NCI-H2196 treated with DMSO at 0.1 percent for 48 hours (cell line): ENCODE data around the gene TPK1.
"Not testable (repeated sequence)": the region's sequence is repeated elsewhere in the genome, so short reads cannot be mapped to it uniquely, and the experiment has no call there.

ENCODE experiments used
- DNase-seq: peaks from one replicate; lab custom pipeline; 2025; ENCODE audit not compliant: unreplicated experiment; lab: John Stamatoyannopoulos, UW

The TPK1 gene

GRCh38 chr7:144641389-144642044 lies 194.3 kb downstream of the TPK1 start:
- DNase-seq: no peak

DNA sequence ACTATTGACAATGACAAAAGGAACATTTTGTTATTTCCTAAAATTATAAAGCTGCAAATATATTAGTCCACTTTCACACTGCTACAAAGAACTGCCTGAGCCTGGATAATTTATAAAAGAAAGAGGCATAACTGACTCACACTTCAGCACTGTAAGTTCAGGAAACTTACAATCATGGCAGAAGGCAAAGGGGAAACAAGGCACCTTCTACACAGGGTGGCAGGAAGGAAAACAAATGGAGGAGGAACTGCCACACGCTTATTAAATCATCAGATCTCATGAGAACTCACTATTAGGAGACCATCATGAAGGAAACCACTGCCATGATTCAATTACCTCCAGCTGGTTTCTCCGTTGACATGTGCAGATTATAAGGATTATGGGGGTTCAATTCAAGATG lies 203.1 kb downstream of the TPK1 start:
- no peak for DNase-seq

DNA sequence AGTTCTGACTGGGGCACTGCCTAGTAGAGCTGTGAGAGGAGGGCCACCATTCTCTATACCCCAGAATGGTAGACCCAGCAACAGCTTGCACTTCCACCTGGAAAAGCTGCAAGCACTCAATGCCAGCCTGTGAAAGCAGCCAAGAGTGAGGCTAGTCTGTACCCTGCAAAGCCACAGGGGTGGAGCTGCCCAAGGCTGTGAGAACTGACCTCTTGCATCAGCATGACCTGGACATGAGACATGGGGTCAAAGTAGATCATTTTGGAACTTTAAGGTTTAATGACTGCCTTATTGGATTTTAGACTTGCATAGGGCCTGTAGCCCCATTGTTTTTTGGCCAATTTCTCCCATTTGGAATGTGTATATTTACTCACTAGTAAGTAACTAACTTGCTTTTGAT lies 206.3 kb downstream of the TPK1 start:
- no peak for DNase-seq

GRCh38 chr7:144629011-144629410 lies 206.8 kb downstream of the TPK1 start:
- no peak for DNase-seq

DNA sequence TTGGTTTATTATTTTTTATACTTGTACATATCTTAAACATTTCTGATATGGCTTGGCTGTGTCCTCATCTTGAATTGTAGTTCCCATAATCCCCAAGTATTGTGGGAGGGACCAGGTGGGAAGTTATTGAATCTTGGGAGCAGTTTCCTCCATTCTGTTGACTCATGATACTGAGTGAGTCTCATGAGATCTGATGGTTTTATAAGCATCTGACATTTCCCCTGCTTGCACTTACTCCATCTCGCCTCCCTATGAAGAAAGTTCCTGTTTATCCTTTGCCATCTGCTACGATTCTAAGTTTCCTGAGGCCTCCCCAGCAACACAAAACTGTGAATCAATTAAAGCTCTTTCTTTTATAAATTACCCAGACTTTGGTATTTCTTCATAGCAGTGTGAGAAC lies 207.7 kb downstream of the TPK1 start:
- DNase-seq: no peak

DNA sequence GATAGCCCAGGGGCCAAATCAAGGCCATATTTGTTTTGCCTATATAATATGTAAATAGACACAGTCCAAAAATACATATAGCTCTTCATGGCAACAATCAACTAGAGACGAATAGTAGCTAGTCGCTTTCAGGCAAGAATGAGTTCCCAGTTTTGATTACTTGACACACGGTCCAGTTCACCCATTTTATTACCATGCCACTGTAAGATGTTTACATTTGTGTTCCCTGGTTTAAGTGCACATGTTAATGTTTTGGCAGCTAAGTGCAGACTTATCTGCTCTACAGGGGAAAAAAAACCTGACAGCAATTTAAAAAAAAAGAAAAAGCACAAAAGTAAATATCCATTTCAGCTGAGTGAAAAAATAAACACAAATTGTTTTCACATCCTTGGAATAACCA lies 213.1 kb downstream of the TPK1 start:
- DNase-seq: no peak

DNA sequence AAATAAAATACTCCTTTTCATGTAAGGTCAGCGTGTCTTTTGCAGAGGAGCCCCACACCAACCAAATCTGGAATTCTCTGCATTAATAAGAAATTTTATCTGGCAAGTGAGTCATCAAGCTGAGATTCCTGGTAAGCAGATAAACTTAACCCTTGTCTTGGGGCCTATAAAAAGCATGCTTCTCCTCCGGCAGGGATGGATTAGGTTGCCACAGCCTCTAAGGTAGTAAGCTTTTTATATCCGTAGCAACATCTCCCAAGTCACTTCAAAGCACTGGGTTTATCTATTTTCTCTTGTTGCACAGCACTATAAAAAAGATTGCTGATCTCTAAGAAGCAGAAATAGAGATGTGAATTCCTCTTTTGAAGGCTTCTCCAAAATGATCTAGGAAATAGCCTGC lies 229.6 kb downstream of the TPK1 start:
- DNase-seq: no peak

- no peak for DNase-seq
These were observed 238.9 kb downstream of the TPK1 start for GRCh38 chr7:144596953-144597352.

- no peak for DNase-seq
These were observed 241.3 kb downstream of the TPK1 start for GRCh38 chr7:144594580-144594979.

DNA sequence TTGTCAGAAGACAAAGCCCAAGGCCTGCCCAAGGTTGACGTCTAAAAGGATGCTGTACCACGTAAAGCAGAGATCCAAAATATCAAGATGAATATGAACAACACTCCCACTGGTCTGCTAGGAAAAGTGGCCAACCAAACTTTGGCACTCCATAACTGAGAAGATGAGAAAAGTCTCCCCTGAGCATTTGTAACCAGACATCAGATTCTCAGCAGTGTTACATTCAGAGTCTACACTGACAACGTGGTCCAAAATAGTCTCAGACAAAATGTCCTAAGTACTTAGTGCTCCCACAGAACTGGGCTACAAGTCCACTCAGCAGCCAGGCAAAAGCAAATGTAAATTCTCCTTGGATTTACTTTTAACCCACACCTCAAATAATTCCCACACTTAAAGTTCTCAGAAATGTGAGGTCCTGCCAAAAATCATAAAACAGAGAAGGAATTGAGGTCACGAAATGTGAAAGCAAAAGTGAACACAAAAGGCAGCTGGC lies 247.2 kb downstream of the TPK1 start:
- no peak for DNase-seq

- DNase-seq: no peak
These were observed 248.2 kb downstream of the TPK1 start for GRCh38 chr7:144587701-144588100.

DNA sequence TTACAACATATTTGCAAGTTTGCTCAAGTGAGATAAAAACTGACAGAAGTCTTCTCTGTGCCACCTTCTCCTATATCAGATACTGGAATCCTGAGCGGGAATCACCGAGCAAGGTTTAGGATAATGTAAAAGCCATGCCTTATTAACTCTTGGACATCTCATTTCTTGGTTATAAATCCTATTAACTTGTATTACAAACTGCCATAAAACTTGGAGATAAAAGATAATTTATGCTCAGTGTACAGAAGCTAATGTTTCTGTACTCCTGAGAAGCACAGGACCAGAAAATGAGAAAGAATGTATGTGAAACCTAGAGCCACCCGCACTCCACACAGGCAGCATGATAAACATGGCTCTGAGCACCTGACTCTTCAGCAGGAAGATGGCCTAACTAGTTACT lies 251.1 kb downstream of the TPK1 start:
- no peak for DNase-seq

GRCh38 chr7:144579687-144580086 lies 256.2 kb downstream of the TPK1 start:
- DNase-seq: no peak

DNA sequence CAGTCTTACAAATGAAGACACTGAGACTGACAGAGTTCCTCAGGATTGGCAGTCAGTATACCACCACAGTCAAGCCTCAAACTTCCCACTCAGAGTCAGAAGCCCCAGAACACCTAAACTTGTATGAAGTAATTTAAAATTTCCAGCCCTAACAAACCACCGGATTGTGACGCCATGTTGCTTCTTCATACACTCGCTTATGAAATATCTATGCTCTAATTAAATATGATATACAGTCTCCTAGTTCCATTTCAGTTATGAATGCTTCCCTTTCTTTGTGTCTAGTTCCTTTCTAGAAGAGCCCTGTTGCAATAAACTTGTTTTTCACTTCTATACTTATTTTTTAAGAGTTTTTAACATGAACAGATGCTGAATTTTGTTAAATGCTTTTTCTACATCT lies 260.4 kb downstream of the TPK1 start:
- no peak for DNase-seq

GRCh38 chr7:144574753-144575152 lies 261.1 kb downstream of the TPK1 start:
- not testable (repeated sequence) for DNase-seq

DNA sequence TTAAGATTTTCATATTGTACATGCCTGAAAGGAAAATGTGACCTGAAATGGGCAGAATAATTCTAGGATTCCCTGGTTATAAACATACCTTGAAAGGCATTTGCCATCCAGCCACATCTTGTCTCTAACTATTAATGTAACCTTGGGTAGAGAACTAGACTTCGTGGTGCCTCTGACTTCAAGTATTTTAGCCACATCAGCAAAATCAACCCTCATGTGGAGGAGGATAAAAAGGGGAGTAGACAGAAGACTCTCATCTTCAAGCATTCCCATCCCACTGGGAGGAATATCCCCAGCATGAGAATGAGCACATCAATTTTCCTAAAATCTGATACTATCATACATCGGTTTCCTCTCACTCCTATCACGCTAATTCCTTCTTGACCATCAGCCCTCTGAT lies 267.6 kb downstream of the TPK1 start:
- no peak for DNase-seq

DNA sequence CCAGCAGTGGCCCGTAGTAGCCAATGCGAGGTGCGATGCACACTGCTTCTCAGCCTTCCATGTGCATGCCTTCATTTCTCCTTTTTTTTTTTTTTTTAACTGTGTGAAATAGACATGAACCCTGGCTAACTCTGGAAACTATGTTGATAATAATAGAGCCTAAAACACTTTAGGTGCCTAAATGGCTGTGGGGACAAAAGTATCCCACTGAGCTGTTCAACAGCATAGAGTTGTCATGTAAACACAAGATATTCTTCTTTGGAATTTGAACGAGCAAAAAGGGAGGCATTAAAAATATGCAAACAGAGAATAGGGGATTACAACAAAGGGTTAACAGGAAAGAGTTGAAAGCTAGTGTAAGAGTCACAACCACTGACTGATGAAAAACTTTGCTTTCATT lies 270.3 kb downstream of the TPK1 start:
- no peak for DNase-seq

DNA sequence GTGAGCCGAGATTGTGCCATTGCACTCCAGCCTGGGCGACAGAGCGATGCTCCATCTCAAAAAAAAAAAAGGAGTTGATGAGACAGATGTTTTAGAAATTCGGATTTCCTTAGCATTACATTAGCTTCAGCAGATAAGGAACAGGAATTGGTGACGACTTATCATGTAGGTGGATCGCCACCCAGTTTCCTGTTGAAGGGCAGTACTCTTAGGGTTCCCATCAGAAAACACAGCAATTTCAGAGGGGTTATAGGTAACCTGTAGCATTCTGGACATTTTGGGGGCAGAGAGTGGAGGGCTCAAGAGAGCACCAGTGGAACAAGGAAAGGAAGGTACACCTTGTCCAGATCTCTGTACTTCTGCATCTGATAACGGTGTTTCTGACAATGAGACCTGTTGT lies 286.0 kb downstream of the TPK1 start:
- no peak for DNase-seq

DNA sequence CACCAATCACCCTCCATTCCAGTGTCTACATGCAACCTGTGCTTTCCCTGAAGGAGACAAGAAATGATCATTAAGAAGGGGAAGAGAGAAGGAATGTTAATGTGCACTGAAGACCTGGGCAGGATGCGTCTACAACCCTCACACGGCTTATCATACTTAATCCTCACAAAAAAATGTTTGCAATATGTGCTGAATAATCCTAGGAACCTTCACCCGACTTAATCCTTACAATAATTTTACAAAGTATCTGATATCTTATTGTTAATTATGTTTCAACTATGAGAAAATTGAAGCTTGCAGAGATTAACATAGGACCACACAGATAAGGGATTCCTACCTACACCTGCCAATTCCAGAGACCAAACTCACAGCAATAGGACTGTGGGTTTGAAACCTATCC lies 287.3 kb downstream of the TPK1 start:
- DNase-seq: no peak

GRCh38 chr7:144547888-144548287 lies 288.0 kb downstream of the TPK1 start:
- no peak for DNase-seq

GRCh38 chr7:144546782-144547181 lies 289.1 kb downstream of the TPK1 start:
- DNase-seq: no peak

DNA sequence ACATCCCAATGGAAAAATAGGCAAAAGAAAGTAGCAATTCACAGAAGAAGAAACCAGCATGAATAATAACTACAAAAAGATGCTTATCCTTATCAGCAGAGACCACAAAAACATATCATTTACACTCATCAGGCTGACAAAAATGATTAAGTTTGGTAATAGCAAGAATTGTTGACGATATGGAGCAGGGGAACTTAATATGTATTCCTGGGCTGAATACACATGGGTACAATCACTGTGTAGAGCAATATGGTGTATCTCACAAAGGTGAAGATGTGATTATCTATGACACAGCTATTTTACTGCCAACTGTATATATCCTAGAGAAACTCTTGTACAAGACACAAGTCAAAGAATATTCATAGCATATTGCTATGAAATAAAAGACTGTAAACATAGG lies 290.5 kb downstream of the TPK1 start:
- no peak for DNase-seq

DNA sequence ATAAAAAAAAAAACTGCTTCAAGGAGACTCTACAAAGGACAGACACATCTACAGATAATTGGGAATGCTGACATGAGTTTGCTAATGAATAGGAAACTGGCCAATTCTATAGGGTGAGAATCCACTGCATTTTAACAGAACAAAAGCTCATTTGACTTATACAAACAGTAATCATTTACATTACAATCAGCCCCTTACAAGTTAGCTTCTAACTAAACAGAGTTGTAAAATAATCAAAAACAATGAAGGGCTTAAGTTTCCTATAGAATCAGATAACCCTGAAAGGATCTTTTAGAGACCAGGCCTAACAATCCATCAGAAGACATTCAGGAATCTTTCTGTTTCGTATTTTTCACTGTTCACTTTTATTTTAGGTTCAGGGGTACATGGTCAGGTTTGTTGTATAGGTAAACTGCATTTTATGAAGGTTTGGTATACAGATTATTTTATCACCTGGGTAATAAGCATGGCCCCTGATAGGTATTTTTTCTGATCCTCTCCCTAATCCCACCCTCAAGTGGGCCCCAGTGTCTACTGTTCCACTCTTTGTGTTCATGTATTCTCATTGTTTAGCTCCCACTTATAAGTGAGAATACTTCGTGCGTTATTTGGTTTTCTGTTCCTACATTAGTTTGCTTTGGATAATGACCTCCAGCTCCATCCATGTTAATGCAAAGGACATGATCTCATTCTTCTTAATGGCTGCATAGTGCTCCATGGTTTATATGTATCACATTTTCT lies 301.0 kb downstream of the TPK1 start:
- DNase-seq: no peak
